ENCODE results near the gene CHRNA4. TPM values are rescaled to one million over a fixed set of nuclear protein-coding genes. Genes with fewer than 3 reads are reported as not detected.

Gene CHRNA4
- total RNA-seq, 3 donors from 2014 or later = not detected

- H3K4me3 ChIP-seq = no peak overlapping the region
- no peaks in the 10 kb centered on the region for H3K36me3 ChIP-seq (ENCODE audit: low read depth)
- no peaks in the 10 kb centered on the region for H3K4me1 ChIP-seq (ENCODE audit: low read depth)
- intact Hi-C loops (cut with DNase I, micrococcal nuclease) = no loop called here
- ATAC-seq = no peak
- no peak for TF ChIP-seq CTCF (IDR thresholded peaks at IDR 0.05)
- no peak for DNase-seq
- H3K9me3 ChIP-seq = no peaks in the 10 kb centered on the region
Observed at GRCh38 chr20:63328718-63329275, 32.4 kb downstream of the CHRNA4 start.

- Histone ChIP-seq H3K36me3 (ENCODE audit: low read depth) (no peaks in the 10 kb centered on the region), H3K9me3 (no peaks in the 10 kb centered on the region), H3K4me3 (no peak overlapping the region), H3K4me1 (ENCODE audit: low read depth) (no peaks in the 10 kb centered on the region)
- no peak for ATAC-seq
- peak in 1 of 3 donors; percentile 36 for DNase-seq
- intact Hi-C loops (cut with DNase I, micrococcal nuclease) = no loop called here
- no peak for TF ChIP-seq CTCF (IDR thresholded peaks at IDR 0.05)
Observed at GRCh38 chr20:63328026-63328700, 33.0 kb downstream of the CHRNA4 start.

- peak in 1 of 3 donors; percentile 29 for DNase-seq
- no peak for ATAC-seq
- no peaks in the 10 kb centered on the region for H3K9me3 ChIP-seq
- H3K4me3 ChIP-seq = no peak overlapping the region
- intact Hi-C loops (cut with DNase I, micrococcal nuclease) = no loop called here
- TF ChIP-seq CTCF (IDR thresholded peaks at IDR 0.05) = no peak
- no peaks in the 10 kb centered on the region for H3K36me3 ChIP-seq (ENCODE audit: low read depth)
- no peaks in the 10 kb centered on the region for H3K4me1 ChIP-seq (ENCODE audit: low read depth)
Observed at GRCh38 chr20:63327231-63327745, 33.9 kb downstream of the CHRNA4 start.

- H3K4me3 ChIP-seq = no peak overlapping the region
- no peak for DNase-seq
- H3K4me1 ChIP-seq (ENCODE audit: low read depth) = no peaks in the 10 kb centered on the region
- TF ChIP-seq CTCF (IDR thresholded peaks at IDR 0.05) = no peak
- intact Hi-C loops (cut with DNase I, micrococcal nuclease) = no loop called here
- ATAC-seq = no peak
- no peaks in the 10 kb centered on the region for H3K9me3 ChIP-seq
- no peaks in the 10 kb centered on the region for H3K36me3 ChIP-seq (ENCODE audit: low read depth)
Observed at GRCh38 chr20:63326314-63327230, 34.6 kb downstream of the CHRNA4 start.

GRCh38 chr20:63325554-63326313 is 35.4 kb downstream of the CHRNA4 start:
- ATAC-seq = no peak
- TF ChIP-seq CTCF (IDR thresholded peaks at IDR 0.05) = no peak

More at GRCh38 chr20:63325554-63326313, 35.4 kb downstream of the CHRNA4 start:
- no peaks in the 10 kb centered on the region for H3K9me3 ChIP-seq
- H3K4me3 ChIP-seq = no peak overlapping the region
- peak in 2 of 3 donors; percentile 7 to 30 for DNase-seq
- H3K36me3 ChIP-seq (ENCODE audit: low read depth) = no peaks in the 10 kb centered on the region
- H3K4me1 ChIP-seq (ENCODE audit: low read depth) = no peaks in the 10 kb centered on the region
- intact Hi-C loops (cut with DNase I, micrococcal nuclease) = no loop called here

All from mucosa of descending colon (tissue), 3 donors.